ENCODE results near the gene MNAT1. TPM values are rescaled to one million over a fixed set of nuclear protein-coding genes. Genes with fewer than 3 reads are reported as not detected.
A peak's percentile ranks its signal among the peaks of the same experiment; 100 is the strongest.

MNAT1 gene
- total and polyA plus RNA-seq, 4 donors, result 16.7 to 85.5 (median 21.6) TPM

- TF ChIP-seq CTCF (IDR thresholded peaks at IDR 0.05; ENCODE audit: control extremely low read depth, extremely low read depth), result no peak
- no peaks in the 10 kb centered on the region for H3K36me3 ChIP-seq (ENCODE audit: control insufficient read depth in 4 of 4, insufficient read depth in 4 of 4, low read length in 4 of 4)
- no peak overlapping the region for H3K27ac ChIP-seq (ENCODE audit: low read depth in 1 of 2, low read length in 1 of 2)
- no peak overlapping the region for H3K4me3 ChIP-seq
- H3K9ac ChIP-seq (ENCODE audit: insufficient read depth in 1 of 2, low read length in 2 of 2), result peak overlapping the region in 1 of 2 donors; percentile 23
- peaks cover 0 to 35% (median 19%) of the 10 kb centered on the region in 3 donors for H3K27me3 ChIP-seq (ENCODE audit: control insufficient read depth in 3 of 3, insufficient read depth in 3 of 3, low read length in 2 of 3)
- ATAC-seq (ENCODE audit: insufficient read depth, low FRiP score) (peak; percentile 27), DNase-seq (peak; percentile 15 to 39 (median 36))
- peaks cover 0 to 2% (median 0%) of the 10 kb centered on the region in 4 donors for H3K9me3 ChIP-seq (ENCODE audit: control insufficient read depth in 4 of 4, insufficient read depth in 3 of 4, low read length in 3 of 4)
- peaks cover 0 to 10% (median 0%) of the 10 kb centered on the region in 5 donors for H3K4me1 ChIP-seq (ENCODE audit: control insufficient read depth in 5 of 5, insufficient read depth in 5 of 5, low read length in 5 of 5)
- 3 to 4% methylated on average over 63 to 70 of the region's 70 CpGs for WGBS, 2 donors
Measured at GRCh38 chr14:60721326-60722106, 13.0 kb upstream of the MNAT1 start.

GRCh38 chr14:60722107-60722356, 12.5 kb upstream of the MNAT1 start:
- no peak for ATAC-seq (ENCODE audit: insufficient read depth, low FRiP score)
- DNase-seq, result peak in 1 of 3 donors; percentile 44
- 2 to 3% methylated on average over 11 of the region's 11 CpGs for WGBS, 2 donors
- H3K36me3 ChIP-seq (ENCODE audit: control insufficient read depth in 4 of 4, insufficient read depth in 4 of 4, low read length in 4 of 4), result no peaks in the 10 kb centered on the region
- peak overlapping the region in 1 of 2 donors; percentile 23 for H3K9ac ChIP-seq (ENCODE audit: insufficient read depth in 1 of 2, low read length in 2 of 2)
- peaks cover 0 to 2% (median 0%) of the 10 kb centered on the region in 4 donors for H3K9me3 ChIP-seq (ENCODE audit: control insufficient read depth in 4 of 4, insufficient read depth in 3 of 4, low read length in 3 of 4)
- H3K27ac ChIP-seq (ENCODE audit: low read depth in 1 of 2, low read length in 1 of 2), result no peak overlapping the region
- H3K4me1 ChIP-seq (ENCODE audit: control insufficient read depth in 5 of 5, insufficient read depth in 5 of 5, low read length in 5 of 5), result peaks cover 0 to 10% (median 0%) of the 10 kb centered on the region in 5 donors
- TF ChIP-seq CTCF (IDR thresholded peaks at IDR 0.05; ENCODE audit: control extremely low read depth, extremely low read depth), result no peak
- H3K27me3 ChIP-seq (ENCODE audit: control insufficient read depth in 3 of 3, insufficient read depth in 3 of 3, low read length in 2 of 3), result peaks cover 0 to 35% (median 22%) of the 10 kb centered on the region in 3 donors
- H3K4me3 ChIP-seq, result peak overlapping the region; percentile 62

GRCh38 chr14:60722357-60723115, 12.0 kb upstream of the MNAT1 start:
- peaks cover 0 to 2% (median 0%) of the 10 kb centered on the region in 4 donors for H3K9me3 ChIP-seq (ENCODE audit: control insufficient read depth in 4 of 4, insufficient read depth in 3 of 4, low read length in 3 of 4)
- peak; percentile 62 to 77 (median 68) for DNase-seq
- ATAC-seq (ENCODE audit: insufficient read depth, low FRiP score), result peak; percentile 38
- H3K4me3 ChIP-seq, result peak overlapping the region; percentile 62
- peaks cover 0 to 35% (median 25%) of the 10 kb centered on the region in 3 donors for H3K27me3 ChIP-seq (ENCODE audit: control insufficient read depth in 3 of 3, insufficient read depth in 3 of 3, low read length in 2 of 3)
- H3K4me1 ChIP-seq (ENCODE audit: control insufficient read depth in 5 of 5, insufficient read depth in 5 of 5, low read length in 5 of 5), result peaks cover 0 to 10% (median 0%) of the 10 kb centered on the region in 5 donors
- H3K36me3 ChIP-seq (ENCODE audit: control insufficient read depth in 4 of 4, insufficient read depth in 4 of 4, low read length in 4 of 4), result no peaks in the 10 kb centered on the region
- peak overlapping the region in 1 of 2 donors; percentile 23 for H3K9ac ChIP-seq (ENCODE audit: insufficient read depth in 1 of 2, low read length in 2 of 2)
- no peak overlapping the region for H3K27ac ChIP-seq (ENCODE audit: low read depth in 1 of 2, low read length in 1 of 2)
- no peak for TF ChIP-seq CTCF (IDR thresholded peaks at IDR 0.05; ENCODE audit: control extremely low read depth, extremely low read depth)
- WGBS, 2 donors, result 1% methylated on average over 43 to 60 of the region's 60 CpGs

All from lung (tissue), 12 donors.